K562 (cell line): ENCODE results near the gene DIRAS1.

Experiments used
- CHD4 ChIP-seq: fragments of 200-600 bp; sonication (generic); IDR thresholded peaks from 3 replicates; pipeline ENCODE4 v1.6.1; 2012; ENCODE audit warnings: low read depth, mild to moderate bottlenecking, mixed read lengths, low read length, inconsistent platforms; ENCODE audit not compliant: insufficient read depth, insufficient replicate concordance, poor library complexity, severe bottlenecking
- CREB1 ChIP-seq, 2 experiments: sonication (generic) in 1 of 2; formaldehyde crosslinking in 1 of 2; IDR thresholded peaks; 2 replicates each; pipeline versions ENCODE4 v1.6.1 to v1.8.0; 2012 to 2022; ENCODE audit warnings: inconsistent platforms in 1 of 2, mild to moderate bottlenecking in 1 of 2, missing genetic modification reagents in 1 of 2, moderate library complexity in 1 of 2
- ZNF274 ChIP-seq: IDR thresholded peaks from 2 replicates; pipeline ENCODE4 v1.6.1; 2011; ENCODE audit warnings: low read depth, mild to moderate bottlenecking, low read length, moderate library complexity, borderline replicate concordance
- TF ChIP-seq, protein P1 (sequence below), 3 experiments: IDR thresholded peaks in 2 of 3; conservative IDR thresholded peaks in 1 of 3; 2 replicates each; pipeline ENCODE4 v1.5.1; 2011 to 2012; ENCODE audit warnings: low read length in 3 of 3, mild to moderate bottlenecking in 3 of 3, control low read depth in 2 of 3, improper control_type of control experiment in 1 of 3, inconsistent platforms in 1 of 3, low read depth in 1 of 3, mixed read lengths in 1 of 3, moderate library complexity in 1 of 3; ENCODE audit not compliant: insufficient read depth in 2 of 3
- TF ChIP-seq, protein P2 (sequence below), 2 experiments: fragments of 450-650 bp; formaldehyde crosslinking in 1 of 2; IDR thresholded peaks; 2 replicates each; pipeline versions ENCODE4 v1.4.0 to v1.6.1; 2014 to 2020; ENCODE audit warnings: mild to moderate bottlenecking in 2 of 2, borderline replicate concordance in 1 of 2, low read depth in 1 of 2

DNA sequence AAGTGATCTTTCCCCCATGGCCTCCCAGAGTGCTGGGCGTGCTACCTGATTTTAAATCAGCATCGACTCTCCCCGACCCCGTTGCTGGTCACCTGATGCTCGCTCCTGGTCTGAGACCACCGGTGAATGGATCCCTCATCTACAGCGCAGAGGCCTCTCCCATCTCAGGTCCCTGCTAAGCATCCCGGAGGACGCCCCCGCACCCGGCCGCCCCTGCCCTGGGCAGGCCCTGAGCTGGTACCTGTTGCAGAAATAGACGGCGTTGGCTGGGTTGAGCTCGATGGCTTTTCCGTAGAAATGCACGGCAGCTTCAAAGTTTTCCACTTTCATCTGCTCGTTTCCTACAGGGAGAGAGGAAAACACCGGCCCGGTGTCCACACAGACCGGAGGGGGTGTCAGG, 43.8 kb upstream of the DIRAS1 start:
- TF ChIP-seq, protein P1, sequence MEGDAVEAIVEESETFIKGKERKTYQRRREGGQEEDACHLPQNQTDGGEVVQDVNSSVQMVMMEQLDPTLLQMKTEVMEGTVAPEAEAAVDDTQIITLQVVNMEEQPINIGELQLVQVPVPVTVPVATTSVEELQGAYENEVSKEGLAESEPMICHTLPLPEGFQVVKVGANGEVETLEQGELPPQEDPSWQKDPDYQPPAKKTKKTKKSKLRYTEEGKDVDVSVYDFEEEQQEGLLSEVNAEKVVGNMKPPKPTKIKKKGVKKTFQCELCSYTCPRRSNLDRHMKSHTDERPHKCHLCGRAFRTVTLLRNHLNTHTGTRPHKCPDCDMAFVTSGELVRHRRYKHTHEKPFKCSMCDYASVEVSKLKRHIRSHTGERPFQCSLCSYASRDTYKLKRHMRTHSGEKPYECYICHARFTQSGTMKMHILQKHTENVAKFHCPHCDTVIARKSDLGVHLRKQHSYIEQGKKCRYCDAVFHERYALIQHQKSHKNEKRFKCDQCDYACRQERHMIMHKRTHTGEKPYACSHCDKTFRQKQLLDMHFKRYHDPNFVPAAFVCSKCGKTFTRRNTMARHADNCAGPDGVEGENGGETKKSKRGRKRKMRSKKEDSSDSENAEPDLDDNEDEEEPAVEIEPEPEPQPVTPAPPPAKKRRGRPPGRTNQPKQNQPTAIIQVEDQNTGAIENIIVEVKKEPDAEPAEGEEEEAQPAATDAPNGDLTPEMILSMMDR (IDR thresholded peaks at IDR 0.05 in 2 of 3, conservative IDR thresholded peaks at IDR 0.05 in 1 of 3; ENCODE audit: insufficient read depth in 2 of 3, low read depth in 1 of 3, low read length in 3 of 3): no peak
- TF ChIP-seq CREB1 (IDR thresholded peaks at IDR 0.05) (no peak), CREB1 (CRISPR knock-in tag; IDR thresholded peaks at IDR 0.05) (no peak), ZNF274 (no peak), CHD4 (no peak)
- TF ChIP-seq, protein P2, sequence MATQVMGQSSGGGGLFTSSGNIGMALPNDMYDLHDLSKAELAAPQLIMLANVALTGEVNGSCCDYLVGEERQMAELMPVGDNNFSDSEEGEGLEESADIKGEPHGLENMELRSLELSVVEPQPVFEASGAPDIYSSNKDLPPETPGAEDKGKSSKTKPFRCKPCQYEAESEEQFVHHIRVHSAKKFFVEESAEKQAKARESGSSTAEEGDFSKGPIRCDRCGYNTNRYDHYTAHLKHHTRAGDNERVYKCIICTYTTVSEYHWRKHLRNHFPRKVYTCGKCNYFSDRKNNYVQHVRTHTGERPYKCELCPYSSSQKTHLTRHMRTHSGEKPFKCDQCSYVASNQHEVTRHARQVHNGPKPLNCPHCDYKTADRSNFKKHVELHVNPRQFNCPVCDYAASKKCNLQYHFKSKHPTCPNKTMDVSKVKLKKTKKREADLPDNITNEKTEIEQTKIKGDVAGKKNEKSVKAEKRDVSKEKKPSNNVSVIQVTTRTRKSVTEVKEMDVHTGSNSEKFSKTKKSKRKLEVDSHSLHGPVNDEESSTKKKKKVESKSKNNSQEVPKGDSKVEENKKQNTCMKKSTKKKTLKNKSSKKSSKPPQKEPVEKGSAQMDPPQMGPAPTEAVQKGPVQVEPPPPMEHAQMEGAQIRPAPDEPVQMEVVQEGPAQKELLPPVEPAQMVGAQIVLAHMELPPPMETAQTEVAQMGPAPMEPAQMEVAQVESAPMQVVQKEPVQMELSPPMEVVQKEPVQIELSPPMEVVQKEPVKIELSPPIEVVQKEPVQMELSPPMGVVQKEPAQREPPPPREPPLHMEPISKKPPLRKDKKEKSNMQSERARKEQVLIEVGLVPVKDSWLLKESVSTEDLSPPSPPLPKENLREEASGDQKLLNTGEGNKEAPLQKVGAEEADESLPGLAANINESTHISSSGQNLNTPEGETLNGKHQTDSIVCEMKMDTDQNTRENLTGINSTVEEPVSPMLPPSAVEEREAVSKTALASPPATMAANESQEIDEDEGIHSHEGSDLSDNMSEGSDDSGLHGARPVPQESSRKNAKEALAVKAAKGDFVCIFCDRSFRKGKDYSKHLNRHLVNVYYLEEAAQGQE (IDR thresholded peaks at IDR 0.05; ENCODE audit: borderline replicate concordance): no peak
- TF ChIP-seq, protein P2 (CRISPR knock-in tag; IDR thresholded peaks at IDR 0.05; ENCODE audit: low read depth): no peak
